ENCODE results near the gene DAB2.

Gene DAB2

GRCh38 chr5:39450487-39450886, 25.7 kb upstream of the DAB2 start:
- in situ Hi-C loops (cut with HindIII; ENCODE audit: low pct_ligation_motif_present, low pct_unique_long_range_greater_than_20kb, low sequenced_read_pairs), result no loop called here
- DNase-seq, result no peak

GRCh38 chr5:39449591-39449990, 24.8 kb upstream of the DAB2 start:
- in situ Hi-C loops (cut with HindIII; ENCODE audit: low pct_ligation_motif_present, low pct_unique_long_range_greater_than_20kb, low sequenced_read_pairs), result no loop called here
- DNase-seq, result no peak

- no peak for DNase-seq
- in situ Hi-C loops (cut with HindIII; ENCODE audit: low pct_ligation_motif_present, low pct_unique_long_range_greater_than_20kb, low sequenced_read_pairs), result no loop called here
These were observed 23.8 kb upstream of the DAB2 start for GRCh38 chr5:39448506-39449128.

GRCh38 chr5:39447968-39448367, 23.2 kb upstream of the DAB2 start:
- in situ Hi-C loops (cut with HindIII; ENCODE audit: low pct_ligation_motif_present, low pct_unique_long_range_greater_than_20kb, low sequenced_read_pairs), result no loop called here

GRCh38 chr5:39447059-39447458, 22.3 kb upstream of the DAB2 start:
- in situ Hi-C loops (cut with HindIII; ENCODE audit: low pct_ligation_motif_present, low pct_unique_long_range_greater_than_20kb, low sequenced_read_pairs), result no loop called here
- no peak for DNase-seq

More at GRCh38 chr5:39447968-39448367, 23.2 kb upstream of the DAB2 start:
- no peak for DNase-seq

GRCh38 chr5:39446231-39446630, 21.5 kb upstream of the DAB2 start:
- no peak for DNase-seq
- in situ Hi-C loops (cut with HindIII; ENCODE audit: low pct_ligation_motif_present, low pct_unique_long_range_greater_than_20kb, low sequenced_read_pairs), result no loop called here

GRCh38 chr5:39443911-39444310, 19.1 kb upstream of the DAB2 start:
- no peak for DNase-seq
- in situ Hi-C loops (cut with HindIII; ENCODE audit: low pct_ligation_motif_present, low pct_unique_long_range_greater_than_20kb, low sequenced_read_pairs), result no loop called here

- in situ Hi-C loops (cut with HindIII; ENCODE audit: low pct_ligation_motif_present, low pct_unique_long_range_greater_than_20kb, low sequenced_read_pairs), result no loop called here
- DNase-seq, result no peak
These were observed 18.2 kb upstream of the DAB2 start for GRCh38 chr5:39442991-39443390.

- in situ Hi-C loops (cut with HindIII; ENCODE audit: low pct_ligation_motif_present, low pct_unique_long_range_greater_than_20kb, low sequenced_read_pairs), result no loop called here
- DNase-seq, result no peak
These were observed 17.1 kb upstream of the DAB2 start for GRCh38 chr5:39441838-39442237.

GRCh38 chr5:39440958-39441624, 16.3 kb upstream of the DAB2 start:
- DNase-seq, result no peak
- in situ Hi-C loops (cut with HindIII; ENCODE audit: low pct_ligation_motif_present, low pct_unique_long_range_greater_than_20kb, low sequenced_read_pairs), result no loop called here

- no peak for DNase-seq
- in situ Hi-C loops (cut with HindIII; ENCODE audit: low pct_ligation_motif_present, low pct_unique_long_range_greater_than_20kb, low sequenced_read_pairs), result no loop called here
These were observed 15.6 kb upstream of the DAB2 start for GRCh38 chr5:39440192-39440957.

GRCh38 chr5:39439582-39440162, 14.9 kb upstream of the DAB2 start:
- DNase-seq, result no peak
- in situ Hi-C loops (cut with HindIII; ENCODE audit: low pct_ligation_motif_present, low pct_unique_long_range_greater_than_20kb, low sequenced_read_pairs), result no loop called here

- in situ Hi-C loops (cut with HindIII; ENCODE audit: low pct_ligation_motif_present, low pct_unique_long_range_greater_than_20kb, low sequenced_read_pairs), result no loop called here
- DNase-seq, result peak; percentile 68
These were observed 12.7 kb upstream of the DAB2 start for GRCh38 chr5:39437467-39437866.

GRCh38 chr5:39433848-39434247, 9.1 kb upstream of the DAB2 start:
- in situ Hi-C loops (cut with HindIII; ENCODE audit: low pct_ligation_motif_present, low pct_unique_long_range_greater_than_20kb, low sequenced_read_pairs), result no loop called here
- DNase-seq, result no peak

- DNase-seq, result peak; percentile 74
- in situ Hi-C loops (cut with HindIII; ENCODE audit: low pct_ligation_motif_present, low pct_unique_long_range_greater_than_20kb, low sequenced_read_pairs), result no loop called here
These were observed 8.1 kb upstream of the DAB2 start for GRCh38 chr5:39432696-39433530.

GRCh38 chr5:39430461-39430860, 5.7 kb upstream of the DAB2 start:
- DNase-seq, result no peak
- in situ Hi-C loops (cut with HindIII; ENCODE audit: low pct_ligation_motif_present, low pct_unique_long_range_greater_than_20kb, low sequenced_read_pairs), result no loop called here

- in situ Hi-C loops (cut with HindIII; ENCODE audit: low pct_ligation_motif_present, low pct_unique_long_range_greater_than_20kb, low sequenced_read_pairs), result no loop called here
- DNase-seq, result no peak
These were observed 3.9 kb upstream of the DAB2 start for GRCh38 chr5:39428640-39429039.

GRCh38 chr5:39427633-39428032, 2.9 kb upstream of the DAB2 start:
- DNase-seq, result no peak
- in situ Hi-C loops (cut with HindIII; ENCODE audit: low pct_ligation_motif_present, low pct_unique_long_range_greater_than_20kb, low sequenced_read_pairs), result no loop called here

GRCh38 chr5:39427229-39427628, 2.4 kb upstream of the DAB2 start:
- in situ Hi-C loops (cut with HindIII; ENCODE audit: low pct_ligation_motif_present, low pct_unique_long_range_greater_than_20kb, low sequenced_read_pairs), result no loop called here

More at GRCh38 chr5:39427229-39427628, 2.4 kb upstream of the DAB2 start:
- DNase-seq, result peak; percentile 25
